ENCODE results near the gene TFAP2E. TPM values are rescaled to one million over a fixed set of nuclear protein-coding genes. Genes with fewer than 3 reads are reported as not detected.
A peak's percentile ranks its signal among the peaks of the same experiment; 100 is the strongest.

The TFAP2E gene
- total and polyA plus RNA-seq, 2 donors, result 0.52 to 4.7 TPM

DNA sequence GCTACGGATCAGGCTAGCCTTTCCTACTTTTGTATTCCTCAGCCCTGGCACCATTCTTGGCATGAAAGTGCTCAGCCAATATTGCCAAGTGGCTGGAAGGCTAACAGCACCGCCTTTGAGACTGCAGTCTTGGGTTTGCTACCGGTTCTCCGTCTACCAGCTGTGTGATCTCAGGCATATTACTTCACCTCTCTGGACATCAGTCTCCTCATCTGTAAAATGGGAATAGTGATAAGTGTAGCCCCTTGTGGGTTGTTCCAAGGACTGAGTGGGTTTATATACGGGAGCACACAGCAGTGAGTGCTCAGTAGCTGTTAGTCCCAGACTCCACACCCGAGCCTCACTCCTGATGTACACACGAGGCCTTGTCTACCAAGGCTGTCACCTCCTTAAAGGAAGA, 13.7 kb downstream of the TFAP2E start:
- Histone ChIP-seq H3K4me1 (ENCODE audit: control insufficient read depth in 2 of 2, insufficient read depth in 2 of 2, low read length in 2 of 2) (no peaks in the 10 kb centered on the region), H3K27ac (ENCODE audit: low read depth in 1 of 2, low read length in 1 of 2) (no peak overlapping the region), H3K4me3 (ENCODE audit: low read length in 2 of 2) (no peak overlapping the region), H3K27me3 (ENCODE audit: control insufficient read depth in 2 of 2, insufficient read depth in 1 of 2, low read length in 1 of 2) (no peaks in the 10 kb centered on the region), H3K36me3 (ENCODE audit: control insufficient read depth in 2 of 2, insufficient read depth in 2 of 2, low read length in 1 of 2) (peaks cover 2 to 9% of the 10 kb centered on the region in 2 donors), H3K9me3 (ENCODE audit: control insufficient read depth in 2 of 2, insufficient read depth in 1 of 2, low read length in 1 of 2) (no peaks in the 10 kb centered on the region)
- no peak for DNase-seq (ENCODE audit: low read depth in 6 of 9, low spot score in 9 of 9)
- 95% methylated on average over 7 of the region's 7 CpGs for WGBS

DNA sequence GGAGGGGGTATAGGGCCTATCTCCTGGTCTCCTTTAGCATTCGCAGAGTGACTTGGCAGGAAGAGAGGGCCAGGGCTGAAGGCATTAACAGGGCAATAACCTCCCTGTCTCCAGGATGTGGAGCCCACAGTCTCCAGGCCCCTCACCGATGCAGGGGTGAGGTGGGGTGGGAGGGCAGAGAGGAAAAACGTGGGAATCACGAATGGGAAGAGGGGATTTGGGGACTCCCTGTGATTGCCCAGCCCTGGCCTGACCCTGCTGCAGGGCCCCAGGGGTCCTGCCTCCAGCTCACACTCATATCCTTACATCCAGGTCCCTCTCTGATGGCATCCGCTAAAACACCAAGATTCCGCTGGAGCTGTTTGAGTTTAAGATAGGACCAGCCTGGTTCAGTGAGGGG, 14.6 kb downstream of the TFAP2E start:
- H3K9me3 ChIP-seq (ENCODE audit: control insufficient read depth in 2 of 2, insufficient read depth in 1 of 2, low read length in 1 of 2), result no peaks in the 10 kb centered on the region
- no peak overlapping the region for H3K27ac ChIP-seq (ENCODE audit: low read depth in 1 of 2, low read length in 1 of 2)
- no peaks in the 10 kb centered on the region for H3K27me3 ChIP-seq (ENCODE audit: control insufficient read depth in 2 of 2, insufficient read depth in 1 of 2, low read length in 1 of 2)
- no peak for DNase-seq (ENCODE audit: low read depth in 6 of 9, low spot score in 9 of 9)
- H3K4me3 ChIP-seq (ENCODE audit: low read length in 2 of 2), result no peak overlapping the region
- peaks cover 0 to 3% of the 10 kb centered on the region in 2 donors for H3K4me1 ChIP-seq (ENCODE audit: control insufficient read depth in 2 of 2, insufficient read depth in 2 of 2, low read length in 2 of 2)
- WGBS, result 94% methylated on average over 6 of the region's 6 CpGs
- H3K36me3 ChIP-seq (ENCODE audit: control insufficient read depth in 2 of 2, insufficient read depth in 2 of 2, low read length in 1 of 2), result peaks cover 2 to 9% of the 10 kb centered on the region in 2 donors

DNA sequence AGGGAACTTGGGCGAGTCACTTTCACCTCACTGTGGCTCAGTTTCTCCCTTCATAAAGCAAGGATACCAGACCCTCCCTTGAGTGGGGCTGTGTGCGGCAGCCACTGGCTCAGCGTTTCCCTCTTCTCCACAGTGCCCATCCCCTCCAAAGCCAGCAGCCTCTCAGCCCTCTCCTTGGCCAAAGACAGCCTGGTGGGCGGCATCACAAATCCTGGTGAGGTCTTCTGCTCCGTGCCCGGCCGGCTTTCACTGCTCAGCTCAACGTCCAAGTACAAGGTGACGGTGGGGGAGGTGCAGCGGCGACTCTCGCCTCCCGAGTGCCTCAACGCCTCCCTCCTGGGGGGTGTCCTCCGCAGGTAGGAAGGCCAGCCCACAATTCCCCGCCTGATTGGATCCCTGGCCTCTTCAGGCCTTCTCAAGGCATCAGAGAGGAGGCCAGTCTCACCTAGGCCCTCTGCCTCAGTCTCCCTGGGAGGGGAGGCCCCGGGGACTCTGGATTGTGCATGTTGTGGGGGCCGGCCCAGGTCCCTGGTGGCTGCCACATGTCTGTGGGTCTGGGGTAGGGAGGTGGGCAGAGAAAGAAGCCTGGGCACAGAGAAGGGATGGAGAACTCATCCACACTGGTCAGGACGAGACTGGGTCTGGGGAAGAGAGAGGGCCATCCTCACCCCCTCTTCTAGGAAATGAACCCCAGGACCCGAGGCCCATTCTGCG, 15.2 kb downstream of the TFAP2E start:
- Histone ChIP-seq H3K4me3 (ENCODE audit: low read length in 2 of 2) (no peak overlapping the region), H3K4me1 (ENCODE audit: control insufficient read depth in 2 of 2, insufficient read depth in 2 of 2, low read length in 2 of 2) (peaks cover 0 to 9% of the 10 kb centered on the region in 2 donors), H3K9me3 (ENCODE audit: control insufficient read depth in 2 of 2, insufficient read depth in 1 of 2, low read length in 1 of 2) (no peaks in the 10 kb centered on the region), H3K27me3 (ENCODE audit: control insufficient read depth in 2 of 2, insufficient read depth in 1 of 2, low read length in 1 of 2) (no peaks in the 10 kb centered on the region), H3K36me3 (ENCODE audit: control insufficient read depth in 2 of 2, insufficient read depth in 2 of 2, low read length in 1 of 2) (peaks cover 2 to 9% of the 10 kb centered on the region in 2 donors), H3K27ac (ENCODE audit: low read depth in 1 of 2, low read length in 1 of 2) (no peak overlapping the region)
- no peak for DNase-seq (ENCODE audit: low read depth in 6 of 9, low spot score in 9 of 9)
- 98% methylated on average over 21 of the region's 21 CpGs for WGBS

DNA sequence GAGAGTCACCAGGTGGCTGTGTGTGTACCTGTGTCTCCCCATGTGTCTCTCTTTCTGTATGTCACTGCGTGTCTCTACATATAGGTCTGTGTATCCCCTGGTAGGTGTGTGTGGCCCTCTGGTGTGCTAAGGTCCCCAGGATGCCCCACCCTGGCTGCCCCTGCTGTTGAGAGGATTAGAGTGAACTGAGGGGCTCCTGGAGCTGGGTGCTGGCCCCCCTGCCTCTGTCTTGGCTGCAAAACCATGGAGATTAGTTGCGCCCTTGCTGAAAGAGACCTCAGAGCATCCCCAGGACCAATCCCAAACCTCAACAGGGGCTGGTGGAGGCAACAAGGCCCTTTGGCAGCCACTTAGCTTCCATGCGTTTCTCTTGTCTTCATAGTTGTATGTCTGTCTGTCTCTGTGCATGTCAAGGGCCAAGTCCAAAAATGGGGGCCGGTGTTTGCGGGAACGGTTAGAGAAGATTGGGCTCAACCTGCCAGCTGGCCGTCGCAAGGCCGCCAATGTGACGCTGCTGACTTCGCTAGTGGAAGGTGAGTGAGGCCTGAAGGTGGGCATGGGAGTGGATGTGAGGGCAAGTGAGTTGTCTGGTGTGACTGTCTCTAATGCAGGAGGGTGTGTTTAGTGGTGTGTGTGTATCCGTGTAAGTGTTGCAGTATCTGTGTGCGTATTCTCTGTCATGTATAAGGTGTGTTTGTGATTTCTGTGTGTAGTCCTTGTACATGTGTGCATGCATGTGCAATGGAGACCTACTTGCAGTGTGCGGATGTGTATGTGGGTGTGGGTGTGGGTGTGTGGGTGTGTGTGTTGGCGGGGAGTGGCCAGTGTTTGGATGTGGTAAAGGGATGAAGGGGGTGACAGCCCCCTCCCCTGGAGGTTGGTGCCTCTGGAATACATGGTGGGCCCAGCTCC, 16.7 kb downstream of the TFAP2E start:
- no peaks in the 10 kb centered on the region for H3K9me3 ChIP-seq (ENCODE audit: control insufficient read depth in 2 of 2, insufficient read depth in 1 of 2, low read length in 1 of 2)
- H3K27me3 ChIP-seq (ENCODE audit: control insufficient read depth in 2 of 2, insufficient read depth in 1 of 2, low read length in 1 of 2), result no peaks in the 10 kb centered on the region
- peaks cover 0 to 11% of the 10 kb centered on the region in 2 donors for H3K4me1 ChIP-seq (ENCODE audit: control insufficient read depth in 2 of 2, insufficient read depth in 2 of 2, low read length in 2 of 2)
- no peak overlapping the region for H3K4me3 ChIP-seq (ENCODE audit: low read length in 2 of 2)
- no peak for DNase-seq (ENCODE audit: low read depth in 6 of 9, low spot score in 9 of 9)
- H3K36me3 ChIP-seq (ENCODE audit: control insufficient read depth in 2 of 2, insufficient read depth in 2 of 2, low read length in 1 of 2), result peaks cover 2 to 9% of the 10 kb centered on the region in 2 donors
- WGBS, result 95% methylated on average over 15 of the region's 15 CpGs
- H3K27ac ChIP-seq (ENCODE audit: low read depth in 1 of 2, low read length in 1 of 2), result no peak overlapping the region

DNA sequence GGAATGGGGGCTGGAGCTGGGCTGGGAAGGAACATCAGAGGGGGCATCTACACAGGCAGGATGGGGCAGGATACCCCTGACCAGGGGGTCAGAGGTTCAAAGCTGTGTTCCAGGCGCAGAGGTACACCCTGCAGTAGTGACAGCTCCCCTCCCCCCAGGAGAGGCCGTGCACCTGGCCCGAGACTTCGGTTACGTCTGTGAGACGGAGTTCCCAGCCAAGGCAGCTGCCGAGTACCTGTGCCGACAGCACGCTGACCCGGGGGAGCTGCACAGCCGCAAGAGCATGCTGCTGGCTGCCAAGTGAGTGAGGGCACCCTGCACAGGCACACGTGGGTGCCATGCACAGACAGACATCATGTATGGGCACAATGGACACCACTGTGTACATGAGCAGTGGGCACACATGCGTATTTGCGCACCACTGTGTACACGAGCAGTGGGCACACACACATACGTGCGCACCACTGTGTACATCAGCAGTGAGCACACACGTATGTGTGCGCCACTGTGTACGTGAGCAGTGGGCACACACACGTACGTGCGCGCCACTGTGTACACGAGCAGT, 17.4 kb downstream of the TFAP2E start:
- no peak for DNase-seq (ENCODE audit: low read depth in 6 of 9, low spot score in 9 of 9)
- 98% methylated on average over 25 of the region's 25 CpGs for WGBS

DNA sequence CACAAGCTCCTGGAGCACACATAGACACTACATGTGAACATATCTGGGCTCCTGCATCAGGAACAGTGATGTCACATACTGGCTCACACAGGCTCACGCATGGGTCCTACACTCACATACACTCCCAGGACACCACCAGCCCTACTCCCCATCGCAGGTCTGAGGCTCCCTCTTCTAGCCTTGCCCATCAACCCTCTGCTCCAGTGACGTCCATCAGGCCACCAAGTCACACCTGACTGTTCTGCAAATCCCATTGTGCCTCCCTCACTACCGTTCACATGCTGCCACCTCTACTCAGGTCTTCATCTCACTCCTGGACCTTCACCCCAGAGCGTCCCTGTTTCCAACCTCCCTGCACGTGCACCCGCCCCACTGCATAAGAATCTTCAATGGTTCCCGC, 18.1 kb downstream of the TFAP2E start:
- Histone ChIP-seq H3K4me1 (ENCODE audit: control insufficient read depth in 2 of 2, insufficient read depth in 2 of 2, low read length in 2 of 2) (peaks cover 0 to 11% of the 10 kb centered on the region in 2 donors), H3K4me3 (ENCODE audit: low read length in 2 of 2) (no peak overlapping the region), H3K27me3 (ENCODE audit: control insufficient read depth in 2 of 2, insufficient read depth in 1 of 2, low read length in 1 of 2) (no peaks in the 10 kb centered on the region), H3K9me3 (ENCODE audit: control insufficient read depth in 2 of 2, insufficient read depth in 1 of 2, low read length in 1 of 2) (no peaks in the 10 kb centered on the region), H3K36me3 (ENCODE audit: control insufficient read depth in 2 of 2, insufficient read depth in 2 of 2, low read length in 1 of 2) (peaks cover 2 to 12% of the 10 kb centered on the region in 2 donors), H3K27ac (ENCODE audit: low read depth in 1 of 2, low read length in 1 of 2) (no peak overlapping the region)
- 97% methylated on average over 8 of the region's 8 CpGs for WGBS
- no peak for DNase-seq (ENCODE audit: low read depth in 6 of 9, low spot score in 9 of 9)

More for the DNA sequence above, 17.4 kb downstream of the TFAP2E start:
- Histone ChIP-seq H3K36me3 (ENCODE audit: control insufficient read depth in 2 of 2, insufficient read depth in 2 of 2, low read length in 1 of 2) (peaks cover 2 to 9% of the 10 kb centered on the region in 2 donors), H3K4me1 (ENCODE audit: control insufficient read depth in 2 of 2, insufficient read depth in 2 of 2, low read length in 2 of 2) (peaks cover 0 to 11% of the 10 kb centered on the region in 2 donors), H3K4me3 (ENCODE audit: low read length in 2 of 2) (no peak overlapping the region), H3K27me3 (ENCODE audit: control insufficient read depth in 2 of 2, insufficient read depth in 1 of 2, low read length in 1 of 2) (no peaks in the 10 kb centered on the region), H3K27ac (ENCODE audit: low read depth in 1 of 2, low read length in 1 of 2) (no peak overlapping the region), H3K9me3 (ENCODE audit: control insufficient read depth in 2 of 2, insufficient read depth in 1 of 2, low read length in 1 of 2) (no peaks in the 10 kb centered on the region)

DNA sequence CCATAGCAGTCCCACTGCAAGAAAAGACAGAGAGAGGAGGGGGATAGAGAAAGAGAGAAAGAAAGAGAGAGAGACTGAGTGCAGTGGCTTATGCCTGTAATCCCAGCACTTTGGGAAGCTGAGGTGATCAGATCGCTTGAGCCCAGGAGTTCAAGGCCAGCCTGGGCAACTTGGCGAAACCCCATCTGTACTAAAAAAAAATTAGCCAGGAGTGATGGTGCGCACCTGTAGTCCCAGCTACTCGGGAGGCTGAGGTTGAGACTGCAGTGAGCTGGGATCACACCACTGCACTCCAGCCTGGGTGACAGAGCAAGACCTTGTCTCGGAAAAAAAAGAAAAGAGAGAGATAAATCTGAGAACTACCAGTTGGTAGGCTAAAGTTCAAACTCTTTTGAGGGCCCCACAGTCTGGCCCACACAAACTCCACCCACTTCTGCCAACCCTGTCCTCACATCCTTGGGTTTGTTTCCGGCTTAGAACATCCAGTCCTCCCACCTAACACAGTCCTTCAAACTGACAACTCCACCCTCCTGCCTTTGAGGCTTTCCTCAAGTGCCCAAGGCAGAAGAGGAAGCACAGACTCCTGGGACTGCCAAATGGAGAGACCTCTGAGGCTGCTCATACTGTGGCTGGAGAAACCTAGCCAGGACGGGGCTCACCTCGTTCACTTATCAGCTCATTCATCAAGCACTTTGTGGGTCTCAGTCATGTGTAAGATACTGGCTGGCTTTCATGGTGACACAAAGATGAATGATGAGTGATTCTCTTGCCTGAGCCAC, 20.1 kb downstream of the TFAP2E start:
- Histone ChIP-seq H3K9me3 (ENCODE audit: control insufficient read depth in 2 of 2, insufficient read depth in 1 of 2, low read length in 1 of 2) (no peaks in the 10 kb centered on the region), H3K36me3 (ENCODE audit: control insufficient read depth in 2 of 2, insufficient read depth in 2 of 2, low read length in 1 of 2) (peaks cover 6 to 12% of the 10 kb centered on the region in 2 donors), H3K4me1 (ENCODE audit: control insufficient read depth in 2 of 2, insufficient read depth in 2 of 2, low read length in 2 of 2) (peaks cover 0 to 11% of the 10 kb centered on the region in 2 donors), H3K27ac (ENCODE audit: low read depth in 1 of 2, low read length in 1 of 2) (no peak overlapping the region), H3K4me3 (ENCODE audit: low read length in 2 of 2) (no peak overlapping the region), H3K27me3 (ENCODE audit: control insufficient read depth in 2 of 2, insufficient read depth in 1 of 2, low read length in 1 of 2) (no peaks in the 10 kb centered on the region)
- 80% methylated on average over 8 of the region's 8 CpGs for WGBS
- peak in 1 of 9 donors; percentile 34 for DNase-seq (ENCODE audit: low read depth in 6 of 9, low spot score in 9 of 9)

DNA sequence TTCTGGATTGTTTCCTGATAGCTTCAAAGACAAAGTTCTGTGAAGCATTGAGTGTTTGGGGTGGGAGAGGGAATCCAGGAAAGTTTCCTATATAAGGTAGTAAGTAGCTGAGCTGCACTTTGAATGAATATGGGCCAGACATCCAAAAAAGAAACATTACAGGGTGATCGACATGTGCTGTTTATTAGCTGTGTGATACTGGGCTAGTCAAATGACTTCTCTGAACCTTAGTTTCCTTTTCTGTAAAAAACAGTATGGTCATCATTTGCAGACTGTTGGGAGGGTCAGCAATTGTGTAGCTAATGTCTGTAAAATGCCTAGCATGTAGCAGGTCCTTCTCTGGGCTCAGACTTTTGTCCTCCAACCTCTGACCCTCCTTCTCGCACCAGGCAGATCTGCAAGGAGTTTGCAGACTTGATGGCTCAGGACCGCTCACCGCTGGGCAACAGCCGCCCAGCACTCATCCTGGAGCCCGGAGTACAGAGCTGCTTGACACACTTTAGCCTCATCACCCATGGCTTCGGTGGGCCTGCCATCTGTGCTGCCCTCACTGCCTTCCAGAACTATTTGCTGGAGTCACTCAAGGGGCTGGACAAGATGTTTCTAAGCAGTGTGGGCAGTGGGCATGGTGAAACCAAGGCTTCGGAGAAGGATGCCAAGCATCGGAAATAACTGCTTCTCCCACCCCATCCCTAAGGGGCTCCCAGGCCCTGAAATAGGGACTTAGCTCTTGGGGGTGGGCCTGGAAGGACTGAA, 21.1 kb downstream of the TFAP2E start:
- WGBS, result 98% methylated on average over 9 of the region's 9 CpGs
- DNase-seq (ENCODE audit: low read depth in 6 of 9, low spot score in 9 of 9), result no peak
- H3K4me3 ChIP-seq (ENCODE audit: low read length in 2 of 2), result no peak overlapping the region
- peaks cover 0 to 11% of the 10 kb centered on the region in 2 donors for H3K4me1 ChIP-seq (ENCODE audit: control insufficient read depth in 2 of 2, insufficient read depth in 2 of 2, low read length in 2 of 2)
- H3K27ac ChIP-seq (ENCODE audit: low read depth in 1 of 2, low read length in 1 of 2), result no peak overlapping the region
- no peaks in the 10 kb centered on the region for H3K27me3 ChIP-seq (ENCODE audit: control insufficient read depth in 2 of 2, insufficient read depth in 1 of 2, low read length in 1 of 2)
- H3K9me3 ChIP-seq (ENCODE audit: control insufficient read depth in 2 of 2, insufficient read depth in 1 of 2, low read length in 1 of 2), result no peaks in the 10 kb centered on the region
- peaks cover 10 to 12% of the 10 kb centered on the region in 2 donors for H3K36me3 ChIP-seq (ENCODE audit: control insufficient read depth in 2 of 2, insufficient read depth in 2 of 2, low read length in 1 of 2)
